GM23338 (cell line): ENCODE results near the gene DDX31. TPM values are rescaled to one million over a fixed set of nuclear protein-coding genes. Genes with fewer than 3 reads are reported as not detected.

ENCODE experiments used
- ATAC-seq: fragments of 200-7000 bp; cut with Tn5 transposase; 3 replicates; pipeline ENCODE4 v1.9.1; 2020
- DNase-seq: peaks from one replicate; pipeline ENCODE4 v3.0.0-alpha.2; 2015; ENCODE audit warnings: low spot score
- H2AFZ ChIP-seq: fragments of 200-600 bp; sonication (generic); 2 replicates; pipeline ENCODE4 v1.8.0; 2016; ENCODE audit warnings: antibody characterized with exemption, mild to moderate bottlenecking, moderate library complexity
- H3F3A ChIP-seq: fragments of 200-600 bp; sonication (generic); replicated peaks from 2 replicates; pipeline ENCODE4 v1.8.0; 2017; ENCODE audit warnings: antibody characterized with exemption, mixed run types, low read depth
- H3K27ac ChIP-seq: fragments of 200-600 bp; sonication (generic); 2 replicates; pipeline ENCODE4 v1.6.1; 2016; ENCODE audit warnings: low read depth
- H3K27me3 ChIP-seq: fragments of 200-600 bp; sonication (generic); 2 replicates; pipeline ENCODE4 v1.8.0; 2016; ENCODE audit warnings: mild to moderate bottlenecking, mixed run types, moderate library complexity; ENCODE audit not compliant: insufficient read depth
- H3K36me3 ChIP-seq: fragments of 200-600 bp; sonication (generic); 2 replicates; pipeline ENCODE4 v1.8.0; 2016; ENCODE audit warnings: mild to moderate bottlenecking; ENCODE audit not compliant: insufficient read depth
- H3K4me1 ChIP-seq: fragments of 200-600 bp; sonication (generic); 2 replicates; pipeline ENCODE4 v1.8.0; 2016; ENCODE audit warnings: mild to moderate bottlenecking, moderate library complexity; ENCODE audit not compliant: insufficient read depth
- H3K4me2 ChIP-seq: fragments of 200-600 bp; sonication (generic); 2 replicates; pipeline ENCODE4 v1.7.1; 2017; ENCODE audit warnings: mixed run types
- H3K4me3 ChIP-seq: fragments of 200-600 bp; sonication (generic); 2 replicates; pipeline ENCODE4 v1.6.1; 2016; ENCODE audit warnings: mixed run types
- H3K79me2 ChIP-seq: fragments of 200-600 bp; sonication (generic); replicated peaks from 2 replicates; pipeline ENCODE4 v1.8.0; 2017; ENCODE audit warnings: mild to moderate bottlenecking; ENCODE audit not compliant: insufficient read depth
- H3K9me2 ChIP-seq: fragments of 200-600 bp; sonication (generic); 2 replicates; pipeline ENCODE4 v1.8.0; 2017; ENCODE audit not compliant: insufficient read depth
- H4K20me1 ChIP-seq: fragments of 200-600 bp; sonication (generic); replicated peaks from 2 replicates; pipeline ENCODE4 v1.8.0; 2017; ENCODE audit warnings: mild to moderate bottlenecking; ENCODE audit not compliant: insufficient read depth
- H3K27ac Mint-ChIP-seq: 2 replicates; pipeline ENCODE4 v1.8.0; 2020; ENCODE audit warnings: inconsistent platforms, mild to moderate bottlenecking, moderate library complexity, mixed read lengths
- H3K27me3 Mint-ChIP-seq: 3 replicates; pipeline ENCODE4 v1.8.0; 2022; ENCODE audit warnings: low read depth, mild to moderate bottlenecking, moderate library complexity, mixed read lengths, inconsistent platforms; ENCODE audit not compliant: insufficient read depth, poor library complexity
- H3K36me3 Mint-ChIP-seq: 3 replicates; pipeline ENCODE4 v1.8.0; 2021; ENCODE audit warnings: low read depth, mild to moderate bottlenecking, inconsistent platforms, moderate library complexity, mixed read lengths
- H3K4me1 Mint-ChIP-seq: 3 replicates; pipeline ENCODE4 v1.8.0; 2020; ENCODE audit warnings: mild to moderate bottlenecking, inconsistent platforms, mixed read lengths
- H3K4me3 Mint-ChIP-seq: 3 replicates; pipeline ENCODE4 v1.8.0; 2021; ENCODE audit warnings: moderate library complexity, mild to moderate bottlenecking, inconsistent platforms, mixed read lengths
- H3K9me3 Mint-ChIP-seq: 3 replicates; pipeline ENCODE4 v1.8.0; 2020; ENCODE audit warnings: moderate library complexity, mild to moderate bottlenecking, inconsistent platforms, mixed read lengths
- EZH2 ChIP-seq: fragments of 200-600 bp; sonication (generic); IDR thresholded peaks from one replicate; pipeline ENCODE4 v1.8.0; 2017; ENCODE audit warnings: antibody characterized with exemption, mild to moderate bottlenecking, low read depth; ENCODE audit not compliant: unreplicated experiment
- EZH2phosphoT487 ChIP-seq: fragments of 200-600 bp; sonication (generic); IDR thresholded peaks from one replicate; pipeline ENCODE4 v1.8.1; 2018; ENCODE audit warnings: antibody characterized with exemption; ENCODE audit not compliant: unreplicated experiment
- NANOG ChIP-seq: IDR thresholded peaks from 2 replicates; pipeline ENCODE4 v1.6.1; 2016; ENCODE audit warnings: antibody characterized with exemption, borderline replicate concordance
- STAT1 ChIP-seq: IDR thresholded peaks from one replicate; pipeline ENCODE4 v1.6.1; 2016; ENCODE audit warnings: antibody characterized with exemption; ENCODE audit not compliant: unreplicated experiment
- ZNF114 ChIP-seq: fragments of 250-450 bp; sonication (Bioruptor Pico); IDR thresholded peaks from 2 replicates; pipeline ENCODE4 v1.5.0; 2020; ENCODE audit warnings: mild to moderate bottlenecking, moderate library complexity
- ZNF331 ChIP-seq: fragments of 250-450 bp; sonication (Bioruptor Pico); IDR thresholded peaks from 2 replicates; pipeline ENCODE4 v1.5.0; 2020; ENCODE audit warnings: low read depth, mild to moderate bottlenecking, moderate library complexity
- polyA plus RNA-seq: library from polyadenylated mRNA; unstranded; fragments of >200 nt; fragmentation: Nextera tagmentation; extraction: Ambion mirVana; gene quantifications from 2 replicates; pipeline ENCODE4 v1.2.1, GENCODE V29; 2016
- total RNA-seq: library from RNA; depleted of rRNA; stranded (reverse); fragments of >200 nt; shearing (Covaris generic); gene quantifications from 2 replicates; pipeline ENCODE4 v1.2.3, GENCODE V29; 2014
- TF ChIP-seq, protein P1 (sequence below), 2 experiments: fragments of 200-600 bp in 1 of 2; sonication (generic) in 1 of 2; conservative IDR thresholded peaks; 2 replicates each; pipeline versions ENCODE4 v1.5.1 to v1.6.1; 2016 to 2017; ENCODE audit warnings: antibody characterized with exemption in 2 of 2, low read depth in 2 of 2, mild to moderate bottlenecking in 2 of 2, moderate library complexity in 1 of 2
- TF ChIP-seq, protein P2 (sequence below): IDR thresholded peaks from 2 replicates; pipeline ENCODE4 v1.6.1; 2016; ENCODE audit warnings: antibody characterized with exemption
- TF ChIP-seq, protein P3 (sequence below): IDR thresholded peaks from one replicate; pipeline ENCODE4 v1.6.1; 2018; ENCODE audit warnings: antibody characterized with exemption; ENCODE audit not compliant: unreplicated experiment

The DDX31 gene
- total and polyA plus RNA-seq, 2 experiments from 2014 or later = 14.8 to 23.5 TPM

- Histone ChIP-seq H3K36me3 (no peaks in the 10 kb centered on the region), H3K9me2 (no peaks in the 10 kb centered on the region), H4K20me1 (peaks cover 22% of the 10 kb centered on the region), H3K27ac (no peak overlapping the region), H3K4me1 (peaks cover 61% of the 10 kb centered on the region), H3K79me2 (no peaks in the 10 kb centered on the region), H3K4me2 (peak overlapping the region; percentile 76), H3F3A (0 out of 2 replicates have a peak, but pooled peaks cover 21% of the 10 kb centered on the region), H2AFZ (no peak overlapping the region), H3K4me3 (no peak overlapping the region; the same call in 1 of the 2 replicates), H3K27me3 (peaks cover 100% of the 10 kb centered on the region)
- Mint-ChIP-seq H3K36me3 (no peaks in the 10 kb centered on the region; the same call in 2 of the 3 replicates), H3K27me3 (peaks cover 92% of the 10 kb centered on the region), H3K9me3 (no peaks in the 10 kb centered on the region), H3K27ac (no peak overlapping the region), H3K4me1 (peaks cover 58% of the 10 kb centered on the region), H3K4me3 (no peak overlapping the region)
- ATAC-seq (no peak), DNase-seq (no peak)
- no peak for TF ChIP-seq ZNF331 (CRISPR knock-in tag)
- TF ChIP-seq ZNF114 (CRISPR knock-in tag) = no peak
- TF ChIP-seq, protein P1, sequence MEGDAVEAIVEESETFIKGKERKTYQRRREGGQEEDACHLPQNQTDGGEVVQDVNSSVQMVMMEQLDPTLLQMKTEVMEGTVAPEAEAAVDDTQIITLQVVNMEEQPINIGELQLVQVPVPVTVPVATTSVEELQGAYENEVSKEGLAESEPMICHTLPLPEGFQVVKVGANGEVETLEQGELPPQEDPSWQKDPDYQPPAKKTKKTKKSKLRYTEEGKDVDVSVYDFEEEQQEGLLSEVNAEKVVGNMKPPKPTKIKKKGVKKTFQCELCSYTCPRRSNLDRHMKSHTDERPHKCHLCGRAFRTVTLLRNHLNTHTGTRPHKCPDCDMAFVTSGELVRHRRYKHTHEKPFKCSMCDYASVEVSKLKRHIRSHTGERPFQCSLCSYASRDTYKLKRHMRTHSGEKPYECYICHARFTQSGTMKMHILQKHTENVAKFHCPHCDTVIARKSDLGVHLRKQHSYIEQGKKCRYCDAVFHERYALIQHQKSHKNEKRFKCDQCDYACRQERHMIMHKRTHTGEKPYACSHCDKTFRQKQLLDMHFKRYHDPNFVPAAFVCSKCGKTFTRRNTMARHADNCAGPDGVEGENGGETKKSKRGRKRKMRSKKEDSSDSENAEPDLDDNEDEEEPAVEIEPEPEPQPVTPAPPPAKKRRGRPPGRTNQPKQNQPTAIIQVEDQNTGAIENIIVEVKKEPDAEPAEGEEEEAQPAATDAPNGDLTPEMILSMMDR (conservative IDR thresholded peaks at IDR 0.05; ENCODE audit: low read depth in 2 of 2) = no peak
- TF ChIP-seq EZH2phosphoT487 = no peak
Measured at GRCh38 chr9:132587592-132587955, 82.2 kb downstream of the DDX31 start.

DNA sequence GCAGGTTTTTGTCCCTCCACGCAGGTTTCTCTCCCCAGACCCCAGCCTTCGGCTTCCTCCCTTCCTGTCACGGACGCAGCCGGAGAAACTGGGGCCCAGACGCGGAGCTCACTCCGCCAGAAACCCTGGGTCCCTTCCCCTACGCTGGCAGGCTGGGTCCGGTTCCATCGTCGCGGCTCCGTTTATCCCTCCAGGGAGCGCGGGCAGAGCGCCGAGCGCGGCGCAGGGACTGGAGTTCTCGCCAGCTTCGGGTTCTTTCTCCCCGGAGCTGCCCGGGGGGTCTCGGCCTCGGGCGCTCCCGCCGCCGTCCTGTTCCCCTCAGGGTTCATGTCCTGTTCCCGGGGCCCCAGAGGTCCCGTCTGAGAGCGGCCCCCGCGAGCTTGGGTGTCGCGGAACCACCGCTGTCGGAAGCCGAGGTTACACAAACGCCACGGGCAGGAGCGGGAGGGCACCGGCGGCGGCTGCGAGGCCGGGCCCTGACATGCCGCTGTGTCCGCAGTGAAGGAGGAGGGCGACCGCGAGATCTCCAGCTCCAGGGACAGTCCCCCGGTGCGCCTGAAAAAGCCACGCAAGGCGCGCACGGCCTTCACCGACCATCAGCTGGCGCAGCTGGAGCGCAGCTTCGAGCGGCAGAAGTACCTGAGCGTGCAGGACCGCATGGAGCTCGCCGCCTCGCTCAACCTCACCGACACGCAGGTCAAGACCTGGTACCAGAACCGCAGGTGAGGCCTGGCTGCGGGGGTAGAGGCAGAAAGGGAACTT lies 82.8 kb downstream of the DDX31 start:
- H3K4me3 ChIP-seq = peak overlapping the region; percentile 48
- H3K27ac ChIP-seq = no peak overlapping the region
- Mint-ChIP-seq H3K9me3 (no peaks in the 10 kb centered on the region), H3K4me1 (peaks cover 52% of the 10 kb centered on the region), H3K27ac (no peak overlapping the region), H3K4me3 (peak overlapping the region; percentile 26), H3K27me3 (peaks cover 92% of the 10 kb centered on the region), H3K36me3 (no peaks in the 10 kb centered on the region; the same call in 2 of the 3 replicates)
- peaks cover 100% of the 10 kb centered on the region for H3K27me3 ChIP-seq
- H3K36me3 ChIP-seq = no peaks in the 10 kb centered on the region
- H3K4me1 ChIP-seq = peaks cover 55% of the 10 kb centered on the region
- TF ChIP-seq, protein P2, sequence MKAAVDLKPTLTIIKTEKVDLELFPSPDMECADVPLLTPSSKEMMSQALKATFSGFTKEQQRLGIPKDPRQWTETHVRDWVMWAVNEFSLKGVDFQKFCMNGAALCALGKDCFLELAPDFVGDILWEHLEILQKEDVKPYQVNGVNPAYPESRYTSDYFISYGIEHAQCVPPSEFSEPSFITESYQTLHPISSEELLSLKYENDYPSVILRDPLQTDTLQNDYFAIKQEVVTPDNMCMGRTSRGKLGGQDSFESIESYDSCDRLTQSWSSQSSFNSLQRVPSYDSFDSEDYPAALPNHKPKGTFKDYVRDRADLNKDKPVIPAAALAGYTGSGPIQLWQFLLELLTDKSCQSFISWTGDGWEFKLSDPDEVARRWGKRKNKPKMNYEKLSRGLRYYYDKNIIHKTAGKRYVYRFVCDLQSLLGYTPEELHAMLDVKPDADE = no peak
- TF ChIP-seq, protein P1 (conservative IDR thresholded peaks at IDR 0.05; ENCODE audit: low read depth in 2 of 2) = no peak
- TF ChIP-seq, protein P3, sequence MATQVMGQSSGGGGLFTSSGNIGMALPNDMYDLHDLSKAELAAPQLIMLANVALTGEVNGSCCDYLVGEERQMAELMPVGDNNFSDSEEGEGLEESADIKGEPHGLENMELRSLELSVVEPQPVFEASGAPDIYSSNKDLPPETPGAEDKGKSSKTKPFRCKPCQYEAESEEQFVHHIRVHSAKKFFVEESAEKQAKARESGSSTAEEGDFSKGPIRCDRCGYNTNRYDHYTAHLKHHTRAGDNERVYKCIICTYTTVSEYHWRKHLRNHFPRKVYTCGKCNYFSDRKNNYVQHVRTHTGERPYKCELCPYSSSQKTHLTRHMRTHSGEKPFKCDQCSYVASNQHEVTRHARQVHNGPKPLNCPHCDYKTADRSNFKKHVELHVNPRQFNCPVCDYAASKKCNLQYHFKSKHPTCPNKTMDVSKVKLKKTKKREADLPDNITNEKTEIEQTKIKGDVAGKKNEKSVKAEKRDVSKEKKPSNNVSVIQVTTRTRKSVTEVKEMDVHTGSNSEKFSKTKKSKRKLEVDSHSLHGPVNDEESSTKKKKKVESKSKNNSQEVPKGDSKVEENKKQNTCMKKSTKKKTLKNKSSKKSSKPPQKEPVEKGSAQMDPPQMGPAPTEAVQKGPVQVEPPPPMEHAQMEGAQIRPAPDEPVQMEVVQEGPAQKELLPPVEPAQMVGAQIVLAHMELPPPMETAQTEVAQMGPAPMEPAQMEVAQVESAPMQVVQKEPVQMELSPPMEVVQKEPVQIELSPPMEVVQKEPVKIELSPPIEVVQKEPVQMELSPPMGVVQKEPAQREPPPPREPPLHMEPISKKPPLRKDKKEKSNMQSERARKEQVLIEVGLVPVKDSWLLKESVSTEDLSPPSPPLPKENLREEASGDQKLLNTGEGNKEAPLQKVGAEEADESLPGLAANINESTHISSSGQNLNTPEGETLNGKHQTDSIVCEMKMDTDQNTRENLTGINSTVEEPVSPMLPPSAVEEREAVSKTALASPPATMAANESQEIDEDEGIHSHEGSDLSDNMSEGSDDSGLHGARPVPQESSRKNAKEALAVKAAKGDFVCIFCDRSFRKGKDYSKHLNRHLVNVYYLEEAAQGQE = no peak
- TF ChIP-seq STAT1 (no peak), EZH2phosphoT487 (peak; percentile 74), NANOG (no peak), EZH2 (peak; percentile 96)
- H3K4me2 ChIP-seq = peak overlapping the region; percentile 76
- peaks cover 22% of the 10 kb centered on the region for H4K20me1 ChIP-seq
- H3K79me2 ChIP-seq = no peaks in the 10 kb centered on the region
- peak; percentile 1; the same call in 2 of the 3 replicates for ATAC-seq
- H3F3A ChIP-seq = 0 out of 2 replicates have a peak, but pooled peaks cover 19% of the 10 kb centered on the region
- no peak overlapping the region for H2AFZ ChIP-seq
- peak; percentile 60 for DNase-seq
- no peaks in the 10 kb centered on the region for H3K9me2 ChIP-seq
